GM21786 (cell line): ENCODE data around the gene TPGS2.
"Not testable (repeated sequence)": the region's sequence is repeated elsewhere in the genome, so short reads cannot be mapped to it uniquely, and the experiment has no call there.

Experiments used
- ATAC-seq: cut with Tn5 transposase; IDR thresholded peaks from one replicate; pipeline ENCODE4 v1.9.1; 2021; ENCODE audit not compliant: unreplicated experiment

The TPGS2 gene, protein sequence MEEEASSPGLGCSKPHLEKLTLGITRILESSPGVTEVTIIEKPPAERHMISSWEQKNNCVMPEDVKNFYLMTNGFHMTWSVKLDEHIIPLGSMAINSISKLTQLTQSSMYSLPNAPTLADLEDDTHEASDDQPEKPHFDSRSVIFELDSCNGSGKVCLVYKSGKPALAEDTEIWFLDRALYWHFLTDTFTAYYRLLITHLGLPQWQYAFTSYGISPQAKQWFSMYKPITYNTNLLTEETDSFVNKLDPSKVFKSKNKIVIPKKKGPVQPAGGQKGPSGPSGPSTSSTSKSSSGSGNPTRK

GRCh38 chr18:36828630-36829361 lies at the start of gene TPGS2, which contains the start of gene KIAA1328:
TPGS2 (minus strand) TSS chr18:36829002; CDS start chr18:36828767, 235 bp downstream.
KIAA1328 (plus strand) TSS chr18:36829127; CDS start chr18:36829139, 12 bp downstream.
- peak; percentile 87 for ATAC-seq

- ATAC-seq: not testable (repeated sequence)
Measured at GRCh38 chr18:36873826-36874225, 45.0 kb upstream of the TPGS2 start.

DNA sequence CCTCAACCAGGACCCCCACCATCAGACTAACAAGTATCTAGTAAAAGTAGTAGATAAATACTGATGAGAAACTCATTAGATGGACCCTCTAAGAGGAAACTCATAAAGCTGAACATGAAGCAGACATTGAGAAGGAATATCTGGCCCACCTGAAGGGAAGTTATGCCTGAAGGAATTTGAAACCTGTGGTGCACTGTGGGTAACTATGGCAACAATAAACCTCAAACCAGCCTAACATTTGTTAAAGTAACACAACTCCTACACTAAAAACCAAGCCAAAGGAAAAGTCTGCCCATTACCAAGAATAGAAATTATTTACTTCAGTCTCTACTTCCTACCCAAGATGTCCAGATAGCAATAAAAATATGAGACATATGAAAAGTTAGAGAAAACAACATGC lies 43.5 kb upstream of the TPGS2 start:
- no peak for ATAC-seq

GRCh38 chr18:36871801-36872200 lies 43.0 kb upstream of the TPGS2 start:
- no peak for ATAC-seq

DNA sequence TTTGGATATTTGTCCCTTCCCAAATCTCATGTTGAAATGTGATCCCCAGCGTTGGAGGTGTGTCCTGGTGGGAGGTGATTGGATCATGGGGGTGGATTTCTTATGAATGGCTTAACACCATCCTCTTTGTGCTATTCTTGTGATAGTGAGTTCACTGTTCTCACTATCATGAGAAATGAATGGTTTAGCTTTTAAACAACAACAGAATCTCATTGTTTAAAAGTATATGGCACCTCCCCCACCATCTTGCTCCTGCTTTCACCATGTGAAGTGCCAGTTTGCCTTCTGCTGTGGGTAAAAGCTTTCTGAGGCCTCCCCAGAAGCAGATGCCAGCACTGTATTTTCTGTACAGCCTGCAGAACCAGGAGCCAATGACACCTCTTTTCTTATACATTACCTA lies 38.3 kb upstream of the TPGS2 start:
- ATAC-seq: no peak

DNA sequence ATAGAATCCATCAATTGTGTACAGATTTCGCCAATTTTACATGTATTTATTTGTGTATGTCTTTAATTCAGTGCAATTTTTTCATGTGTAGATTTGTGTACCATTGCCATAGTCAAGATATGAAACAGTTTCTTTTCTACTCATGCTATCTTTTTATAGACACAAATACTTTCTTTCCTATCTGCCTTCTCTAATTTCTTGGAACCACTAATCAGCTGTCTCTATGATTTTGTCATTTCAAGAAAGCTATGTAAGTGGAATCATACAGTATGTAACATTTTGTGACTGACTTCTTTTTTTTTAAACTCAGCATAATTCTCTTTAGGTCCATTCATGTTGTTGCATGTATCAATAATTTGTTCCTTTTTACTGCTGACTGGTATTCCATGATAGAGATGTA lies 33.4 kb upstream of the TPGS2 start:
- no peak for ATAC-seq

GRCh38 chr18:36856815-36857214 lies 28.0 kb upstream of the TPGS2 start:
- ATAC-seq: no peak

DNA sequence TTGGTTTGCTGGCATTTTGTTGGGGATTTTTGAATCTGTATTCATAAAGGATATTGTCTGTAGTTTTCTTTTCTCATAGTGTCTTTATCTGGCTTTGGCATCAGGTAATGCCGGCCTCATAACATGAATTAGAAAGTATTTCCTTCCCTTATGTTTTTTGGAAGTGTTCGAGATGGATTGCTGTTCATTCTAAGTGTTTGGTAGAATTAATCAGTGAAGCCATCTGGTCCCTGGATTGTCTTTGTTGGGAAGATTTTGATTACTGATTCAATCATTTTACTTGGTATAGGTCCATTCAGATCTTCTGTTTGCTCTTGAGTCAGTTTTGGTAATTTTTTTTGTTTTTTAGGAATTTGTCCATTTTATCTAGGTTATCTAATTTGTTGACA lies 22.4 kb upstream of the TPGS2 start:
- ATAC-seq: no peak

DNA sequence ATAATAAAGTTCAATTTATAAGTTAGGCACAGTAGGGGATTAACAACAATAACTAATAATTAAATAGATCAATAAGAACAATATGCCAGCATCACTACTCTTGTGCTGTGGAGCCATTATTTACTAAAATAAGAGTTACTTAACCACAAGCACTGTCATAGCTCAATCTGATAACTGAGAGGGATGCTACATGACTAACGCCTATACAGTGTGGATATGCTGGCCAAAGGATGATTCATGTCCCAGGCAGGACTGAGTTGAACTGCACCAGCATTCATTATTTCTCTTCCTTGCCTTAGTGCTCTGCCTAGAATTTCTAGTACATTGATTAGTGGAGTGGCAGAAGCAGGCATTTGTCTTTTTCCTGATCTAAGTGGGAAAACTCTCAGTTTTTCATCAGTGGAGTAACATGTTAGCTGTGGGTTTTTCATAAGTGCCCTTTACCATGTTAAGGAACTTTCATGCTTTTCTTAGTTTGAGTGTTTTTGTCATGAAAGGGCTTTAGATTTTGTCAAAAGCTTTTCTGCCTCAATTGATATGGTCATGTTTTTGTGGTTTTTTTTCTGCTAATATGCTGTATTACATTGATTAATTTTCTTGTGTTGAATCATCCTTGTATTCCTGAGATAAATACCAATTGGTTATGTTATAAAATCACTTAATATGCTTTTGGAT lies 21.9 kb upstream of the TPGS2 start:
- ATAC-seq: no peak

DNA sequence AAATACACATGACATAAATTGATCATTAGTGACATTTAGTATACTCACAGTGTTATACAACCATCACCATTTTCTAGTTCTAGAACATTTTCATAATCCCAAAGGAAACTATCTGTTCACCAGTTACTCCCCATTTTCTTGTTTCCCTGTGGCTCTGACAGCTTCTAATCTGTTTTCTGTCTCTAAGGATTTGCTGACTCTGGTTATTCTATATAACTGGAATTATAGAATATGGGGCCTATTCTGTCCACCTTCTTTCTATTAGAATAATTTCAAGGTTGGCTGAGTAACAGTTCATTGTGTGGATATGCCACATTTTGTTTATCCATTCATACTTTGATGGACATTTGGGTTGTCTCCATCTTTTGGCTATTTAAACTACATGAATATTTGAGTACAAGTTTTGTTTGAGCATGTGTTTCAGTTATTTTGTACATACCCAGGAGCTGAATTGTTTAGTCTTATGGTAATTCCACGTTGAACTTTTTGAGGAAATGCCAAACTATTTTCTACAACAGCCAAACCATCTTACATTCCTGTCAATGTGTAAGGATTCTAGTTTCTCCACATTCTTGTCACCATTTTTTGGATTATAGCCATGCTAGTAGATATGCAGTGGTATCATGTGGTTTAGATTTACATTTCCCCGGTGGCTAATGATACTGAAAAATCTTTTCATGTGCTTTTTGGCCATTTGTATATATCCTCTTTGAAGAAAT lies 20.6 kb upstream of the TPGS2 start:
- ATAC-seq: no peak

- no peak for ATAC-seq
Measured at GRCh38 chr18:36848609-36849008, 19.8 kb upstream of the TPGS2 start.

GRCh38 chr18:36843784-36844183 lies 15.0 kb upstream of the TPGS2 start:
- no peak for ATAC-seq

- ATAC-seq: no peak
Measured at GRCh38 chr18:36843199-36843598, 14.4 kb upstream of the TPGS2 start.

- ATAC-seq: no peak
Measured at GRCh38 chr18:36839835-36840234, 11.0 kb upstream of the TPGS2 start.

DNA sequence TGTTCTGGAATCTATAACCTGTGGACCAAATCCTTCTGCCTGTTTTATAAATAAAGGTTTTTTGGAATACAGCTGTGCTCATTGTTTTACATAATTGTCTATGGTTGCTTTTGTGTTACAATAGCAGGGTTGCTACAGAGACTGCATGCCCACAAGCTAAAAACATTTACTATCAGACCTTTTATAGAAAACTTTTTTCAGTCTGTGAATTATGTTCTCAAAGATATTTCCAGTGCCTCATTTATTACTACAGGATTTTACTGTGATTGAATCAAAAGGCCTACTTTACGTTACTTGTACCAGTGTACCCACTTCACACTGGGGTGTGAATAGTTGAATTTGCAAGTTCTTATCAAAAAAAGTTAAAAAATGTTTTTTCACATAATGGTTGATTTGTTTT lies 7.1 kb upstream of the TPGS2 start:
- no peak for ATAC-seq

DNA sequence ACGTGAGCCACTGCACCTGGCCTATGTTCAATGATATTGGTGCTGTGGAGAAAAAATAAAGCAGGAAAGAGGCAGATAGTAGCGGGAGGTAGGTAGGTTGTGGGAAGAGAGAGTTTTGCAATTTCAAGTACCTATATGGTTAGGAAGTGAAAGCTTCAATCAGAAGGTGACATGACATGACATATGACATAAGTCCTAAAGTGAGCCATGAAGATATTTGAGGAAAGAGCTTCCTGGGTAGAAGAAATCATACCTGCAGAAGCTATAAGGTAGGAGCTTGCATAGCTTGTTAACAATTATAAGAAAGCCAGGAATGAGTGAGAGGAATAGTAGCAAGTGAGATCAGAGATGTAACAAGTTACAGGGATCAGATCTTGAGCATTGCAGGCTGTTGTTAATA lies 4.3 kb upstream of the TPGS2 start:
- no peak for ATAC-seq

DNA sequence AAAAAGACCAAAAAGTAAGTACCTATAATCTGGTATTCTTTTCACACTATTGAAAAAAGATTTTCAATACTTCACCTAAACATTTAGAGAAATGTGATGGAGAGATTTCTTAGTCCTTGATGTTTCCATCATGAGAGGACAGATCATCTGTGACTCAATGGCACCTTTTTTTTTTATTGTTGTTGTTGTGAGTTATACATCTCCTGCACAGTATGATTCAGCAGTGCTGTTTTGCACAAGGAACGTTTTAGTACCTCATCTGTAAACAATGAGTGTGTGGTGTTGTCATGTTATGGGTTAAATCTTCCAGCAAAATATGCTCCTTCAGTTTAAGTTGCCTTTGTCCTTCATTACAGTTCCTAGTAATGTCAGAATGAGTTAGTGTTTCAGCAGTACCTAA lies 2.3 kb upstream of the TPGS2 start:
- no peak for ATAC-seq

- ATAC-seq: no peak
Measured at GRCh38 chr18:36830158-36830495, 1.3 kb upstream of the TPGS2 start.

DNA sequence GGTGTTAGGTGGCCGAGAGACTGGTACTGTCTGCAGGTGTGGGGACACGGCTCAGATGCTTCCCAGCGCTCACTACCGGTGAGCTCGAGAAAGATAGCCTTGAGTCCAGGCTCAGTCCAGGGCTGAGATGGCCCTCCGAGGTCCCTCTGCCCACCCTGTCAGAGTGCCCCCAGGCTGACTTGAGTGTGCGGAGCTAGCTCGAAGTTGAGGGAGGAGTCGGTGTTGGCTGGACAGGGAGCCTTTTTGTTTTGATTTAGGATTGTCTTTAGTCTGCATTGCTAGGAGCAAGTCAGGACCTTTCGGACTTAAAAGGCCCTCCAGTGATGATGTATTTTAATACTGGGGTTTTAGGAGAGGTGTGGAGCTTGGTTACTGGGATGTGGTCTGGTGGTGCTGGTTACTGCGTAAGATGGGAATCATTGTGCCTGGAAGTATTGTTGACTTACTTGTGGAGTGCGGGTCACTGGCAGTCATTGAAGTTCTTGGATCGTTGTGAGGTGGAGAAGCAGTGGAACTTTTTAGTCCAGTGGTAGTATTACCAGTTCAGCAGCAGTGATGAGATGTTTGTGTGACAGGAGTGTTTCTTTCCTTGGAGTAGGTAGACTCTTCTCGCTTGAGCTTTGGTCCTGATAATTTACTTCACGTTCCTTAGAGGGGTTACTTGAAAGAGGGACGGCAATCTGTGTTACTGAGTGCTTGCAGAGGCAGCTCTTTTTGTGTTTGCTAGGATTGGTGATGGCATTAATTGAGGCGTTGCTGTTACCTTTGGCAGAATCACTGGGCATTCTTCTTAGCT lies 758 bp upstream of the TPGS2 start:
- no peak for ATAC-seq

- no peak for ATAC-seq
Measured at GRCh38 chr18:36828157-36828629, 609 bp downstream of the TPGS2 start.

GRCh38 chr18:36826556-36826955 lies 2.2 kb downstream of the TPGS2 start:
- no peak for ATAC-seq
